SK-N-SH treated with all-trans-retinoic acid at 6 μM for 48 hours (cell line): ENCODE measurements around the gene ASAP2.

Source experiments
- CREB5 ChIP-seq: fragments of 250-450 bp; sonication (Bioruptor Pico); IDR thresholded peaks from 2 replicates; pipeline ENCODE4 v1.5.1; 2020; ENCODE audit warnings: low read depth, mild to moderate bottlenecking, moderate library complexity
- CSRNP3 ChIP-seq: fragments of 250-450 bp; sonication (Bioruptor Pico); IDR thresholded peaks from 2 replicates; pipeline ENCODE4 v1.5.1; 2021; ENCODE audit warnings: mild to moderate bottlenecking, moderate library complexity
- PPARA ChIP-seq: fragments of 250-450 bp; sonication (Bioruptor Pico); IDR thresholded peaks from 2 replicates; pipeline ENCODE4 v1.5.0; 2020; ENCODE audit warnings: mild to moderate bottlenecking, borderline replicate concordance
- RARB ChIP-seq: fragments of 250-450 bp; sonication (Bioruptor Pico); IDR thresholded peaks from 2 replicates; pipeline ENCODE4 v1.8.0; 2021; ENCODE audit warnings: mild to moderate bottlenecking, moderate library complexity

DNA sequence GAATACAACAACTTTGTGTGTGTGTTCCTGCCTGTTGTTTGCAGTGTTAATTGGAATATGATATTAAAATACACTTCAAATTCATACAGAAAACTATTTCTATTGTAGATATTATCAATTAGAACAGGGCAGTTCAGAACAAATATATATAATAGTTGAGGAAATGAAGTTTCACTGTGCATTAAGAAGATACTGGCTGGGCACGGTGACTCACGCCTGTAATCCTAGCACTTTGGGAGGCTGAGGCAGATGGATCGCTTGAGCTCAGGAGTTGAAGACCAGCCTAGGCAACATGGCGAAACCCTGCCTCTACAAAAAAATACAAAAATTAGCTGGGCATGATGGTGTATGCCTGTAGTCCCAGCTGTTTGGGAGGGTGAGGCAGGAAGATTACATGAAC, 79.3 kb downstream of the ASAP2 start:
- TF ChIP-seq PPARA (CRISPR knock-in tag) (no peak), CREB5 (CRISPR knock-in tag) (no peak), RARB (CRISPR knock-in tag) (no peak), CSRNP3 (CRISPR knock-in tag) (no peak)
